Right lobe of liver (tissue), 4 donors: Measurements from ENCODE around the gene MFAP5.

Source experiments
- CTCF ChIP-seq, 4 donors: fragments of 200-600 bp in 3 of 4; fragments of 450-650 bp in 1 of 4; IDR thresholded peaks; one replicate each; pipeline versions ENCODE4 v1.5.1 to v1.8.0; 2016 to 2022; ENCODE audit warnings: antibody characterized with exemption in 4 of 4, mild to moderate bottlenecking in 2 of 4
- POLR2A ChIP-seq: fragments of 450-650 bp; IDR thresholded peaks from one replicate; pipeline ENCODE4 v1.6.1; 2017; ENCODE audit warnings: antibody characterized with exemption, mild to moderate bottlenecking
- donor health status: DM: no; HTN: no; CAD: no.
- donor health status: DM: no; HTN: no; CAD: no.
- donor health status: DM: no; HTN: yes; CAD: no.

- TF ChIP-seq CTCF (IDR thresholded peaks at IDR 0.05) (no peak), POLR2A (no peak)
These were observed 25.4 kb upstream of the MFAP5 start for GRCh38 chr12:8687846-8688601.
